Measurements from ENCODE around the gene CNGB1. TPM values are rescaled to one million over a fixed set of nuclear protein-coding genes. Genes with fewer than 3 reads are reported as not detected.

CNGB1 gene
- total and polyA plus RNA-seq, 8 donors: 0.08 to 18.0 (median 0.73) TPM; not detected in 5

DNA sequence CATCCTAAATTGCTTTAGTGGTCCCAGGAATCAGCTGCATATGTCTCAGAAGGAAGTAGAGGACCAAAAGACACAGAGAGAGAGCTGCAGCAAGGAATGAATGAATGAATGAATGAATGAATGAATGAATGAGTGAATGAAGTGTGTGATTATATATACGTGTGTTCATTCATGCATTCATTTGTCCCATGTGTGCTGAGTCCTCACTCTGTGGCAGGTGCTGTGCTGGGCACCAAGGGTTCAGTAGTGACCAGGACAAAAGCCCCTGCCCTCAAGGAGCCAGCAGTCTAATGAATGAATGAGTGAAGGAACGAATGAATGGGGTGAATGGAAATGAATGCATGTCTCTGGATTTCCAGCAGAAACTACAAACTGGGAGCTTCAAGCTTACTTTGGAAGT, 9.4 kb downstream of the CNGB1 start:
- H3K9me3 ChIP-seq: no peaks in the 10 kb centered on the region
- H3K27ac ChIP-seq: no peak overlapping the region
- intact Hi-C loops (cut with DNase I; ENCODE audit: low total_unique reads): no loop called here
- peaks cover 0 to 8% (median 0%) of the 10 kb centered on the region in 3 donors for H3K27me3 ChIP-seq
- H3K4me3 ChIP-seq: no peak overlapping the region
- 49 to 67% (median 60%) methylated on average over 2 of the region's 2 CpGs for whole genome bisulfite sequencing, 5 donors
- H3K36me3 ChIP-seq: no peaks in the 10 kb centered on the region
- TF ChIP-seq POLR2A (IDR thresholded peaks at IDR 0.05): no peak
- TF ChIP-seq, protein P1, sequence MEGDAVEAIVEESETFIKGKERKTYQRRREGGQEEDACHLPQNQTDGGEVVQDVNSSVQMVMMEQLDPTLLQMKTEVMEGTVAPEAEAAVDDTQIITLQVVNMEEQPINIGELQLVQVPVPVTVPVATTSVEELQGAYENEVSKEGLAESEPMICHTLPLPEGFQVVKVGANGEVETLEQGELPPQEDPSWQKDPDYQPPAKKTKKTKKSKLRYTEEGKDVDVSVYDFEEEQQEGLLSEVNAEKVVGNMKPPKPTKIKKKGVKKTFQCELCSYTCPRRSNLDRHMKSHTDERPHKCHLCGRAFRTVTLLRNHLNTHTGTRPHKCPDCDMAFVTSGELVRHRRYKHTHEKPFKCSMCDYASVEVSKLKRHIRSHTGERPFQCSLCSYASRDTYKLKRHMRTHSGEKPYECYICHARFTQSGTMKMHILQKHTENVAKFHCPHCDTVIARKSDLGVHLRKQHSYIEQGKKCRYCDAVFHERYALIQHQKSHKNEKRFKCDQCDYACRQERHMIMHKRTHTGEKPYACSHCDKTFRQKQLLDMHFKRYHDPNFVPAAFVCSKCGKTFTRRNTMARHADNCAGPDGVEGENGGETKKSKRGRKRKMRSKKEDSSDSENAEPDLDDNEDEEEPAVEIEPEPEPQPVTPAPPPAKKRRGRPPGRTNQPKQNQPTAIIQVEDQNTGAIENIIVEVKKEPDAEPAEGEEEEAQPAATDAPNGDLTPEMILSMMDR (IDR thresholded peaks at IDR 0.05): no peak
- no peak for TF ChIP-seq EP300 (IDR thresholded peaks at IDR 0.05)
- TF ChIP-seq POLR2AphosphoS5 (IDR thresholded peaks at IDR 0.05): no peak
- no peak for DNase-seq
- H3K4me1 ChIP-seq: peaks cover 0 to 9% (median 3%) of the 10 kb centered on the region in 4 donors

DNA sequence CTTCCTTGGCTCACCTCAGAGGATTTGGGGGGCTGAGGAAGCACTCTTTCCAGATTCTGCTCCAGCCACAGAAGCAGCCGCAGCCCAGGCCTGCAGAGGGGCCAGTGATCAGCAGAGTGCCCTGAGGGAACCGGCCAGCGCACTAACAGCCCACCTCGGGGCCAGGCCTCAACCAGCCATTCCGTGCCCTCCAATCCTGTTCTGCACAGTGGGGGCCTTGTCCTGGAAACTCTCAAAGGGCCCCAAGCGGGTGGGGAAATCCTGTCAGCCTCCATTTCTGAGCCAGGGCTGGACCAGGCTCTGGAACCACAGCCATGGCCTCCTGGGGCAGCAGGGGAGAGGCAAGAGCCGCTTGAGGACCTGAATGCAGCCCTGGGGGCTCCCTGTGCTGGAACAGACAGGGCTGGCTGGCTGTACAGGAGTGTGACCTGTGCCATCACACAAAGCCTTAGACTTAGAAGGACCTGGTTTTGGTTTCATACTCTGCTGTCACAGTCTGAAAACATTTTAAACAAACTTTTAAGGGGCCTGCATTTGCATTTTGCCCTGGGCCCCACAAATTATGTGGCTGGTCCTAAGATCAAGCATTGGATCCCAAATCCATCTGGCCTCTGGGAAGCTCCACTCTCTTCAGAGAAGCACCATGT, 10.0 kb downstream of the CNGB1 start:
- Histone ChIP-seq H3K27ac (no peak overlapping the region), H3K9me3 (no peaks in the 10 kb centered on the region), H3K36me3 (no peaks in the 10 kb centered on the region), H3K4me1 (peaks cover 0 to 3% (median 0%) of the 10 kb centered on the region in 4 donors), H3K4me3 (no peak overlapping the region), H3K27me3 (peaks cover 0 to 8% (median 0%) of the 10 kb centered on the region in 3 donors)
- intact Hi-C loops (cut with DNase I; ENCODE audit: low total_unique reads): no loop called here
- no peak for DNase-seq
- TF ChIP-seq, protein P1 (IDR thresholded peaks at IDR 0.05): no peak
- no peak for TF ChIP-seq POLR2AphosphoS5 (IDR thresholded peaks at IDR 0.05)
- TF ChIP-seq EP300 (IDR thresholded peaks at IDR 0.05): no peak
- TF ChIP-seq POLR2A (IDR thresholded peaks at IDR 0.05): no peak
- 88 to 95% (median 92%) methylated on average over 5 to 7 of the region's 7 CpGs; no CpG with 5 or more reads in 1 of the 5 donors for WGBS, 5 donors

DNA sequence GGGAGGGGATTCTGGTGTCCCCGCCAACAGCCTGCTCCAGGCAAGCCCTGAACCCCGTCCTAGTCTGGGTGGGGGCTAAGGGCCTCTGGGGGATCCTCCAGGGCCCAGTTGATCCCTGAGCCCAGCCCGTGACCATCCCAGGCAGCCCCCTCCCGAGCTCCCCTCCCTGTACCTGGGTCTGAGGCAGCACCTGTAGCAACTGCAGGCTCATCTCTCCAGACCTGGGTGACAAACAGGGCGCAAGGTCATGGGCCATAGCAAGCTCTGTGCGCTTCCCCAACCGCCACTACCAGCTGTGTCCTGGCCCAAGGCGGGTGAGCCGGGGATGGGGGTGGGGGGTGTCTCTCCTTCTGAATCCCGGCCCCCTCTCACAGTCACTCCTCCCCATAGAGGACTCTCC, 10.6 kb downstream of the CNGB1 start:
- intact Hi-C loops (cut with DNase I; ENCODE audit: low total_unique reads): no loop called here
- WGBS, 5 donors: 63 to 81% (median 80%) methylated on average over 4 to 10 of the region's 10 CpGs

DNA sequence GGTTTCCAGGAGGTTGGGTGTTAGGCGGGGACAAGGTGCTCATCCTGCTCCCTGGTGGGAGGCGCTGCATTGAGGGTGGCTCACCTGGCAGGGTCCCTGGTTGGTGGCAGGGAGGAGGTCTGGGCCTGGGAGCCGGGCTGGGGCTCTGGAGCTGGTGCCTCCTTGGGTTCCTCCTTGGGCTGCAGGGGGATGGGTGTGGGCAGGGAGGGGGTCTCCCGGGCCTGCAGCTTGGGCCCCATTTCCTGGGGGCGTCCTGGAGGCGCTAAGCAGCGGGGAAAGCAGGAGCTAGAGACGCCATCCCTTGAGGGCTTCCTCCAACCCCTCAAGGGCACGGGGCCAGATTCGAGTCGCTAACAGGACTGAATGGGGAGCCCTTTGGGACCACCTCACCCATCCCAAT, 11.1 kb downstream of the CNGB1 start:
- H3K27ac ChIP-seq: no peak overlapping the region
- intact Hi-C loops (cut with DNase I; ENCODE audit: low total_unique reads): no loop called here
- WGBS, 5 donors: 79 to 96% (median 85%) methylated on average over 4 to 11 of the region's 11 CpGs

More for the DNA sequence above, 10.6 kb downstream of the CNGB1 start:
- Histone ChIP-seq H3K9me3 (no peaks in the 10 kb centered on the region), H3K27ac (no peak overlapping the region), H3K4me1 (no peaks in the 10 kb centered on the region), H3K36me3 (no peaks in the 10 kb centered on the region), H3K4me3 (no peak overlapping the region), H3K27me3 (peaks cover 0 to 8% (median 0%) of the 10 kb centered on the region in 3 donors)
- TF ChIP-seq POLR2AphosphoS5 (IDR thresholded peaks at IDR 0.05): no peak
- TF ChIP-seq EP300 (IDR thresholded peaks at IDR 0.05): no peak
- TF ChIP-seq POLR2A (IDR thresholded peaks at IDR 0.05): no peak
- TF ChIP-seq, protein P1 (IDR thresholded peaks at IDR 0.05): no peak
- DNase-seq: no peak

More for the DNA sequence above, 11.1 kb downstream of the CNGB1 start:
- Histone ChIP-seq H3K9me3 (no peaks in the 10 kb centered on the region), H3K4me1 (no peaks in the 10 kb centered on the region), H3K27me3 (peaks cover 0 to 8% (median 0%) of the 10 kb centered on the region in 3 donors), H3K36me3 (no peaks in the 10 kb centered on the region), H3K4me3 (no peak overlapping the region)
- no peak for DNase-seq
- TF ChIP-seq, protein P1 (IDR thresholded peaks at IDR 0.05): no peak
- TF ChIP-seq POLR2A (IDR thresholded peaks at IDR 0.05): no peak
- TF ChIP-seq EP300 (IDR thresholded peaks at IDR 0.05): no peak
- no peak for TF ChIP-seq POLR2AphosphoS5 (IDR thresholded peaks at IDR 0.05)
